Epithelial cell of prostate (primary cell): ENCODE data around the gene ATP5ME.
"Not testable (repeated sequence)": the region's sequence is repeated elsewhere in the genome, so short reads cannot be mapped to it uniquely, and the experiment has no call there.

Source experiments
- DNase-seq: peaks from one replicate; pipeline ENCODE4 v3.0.0-alpha.2; 2011; ENCODE audit warnings: low read depth, low spot score
- H3K27ac ChIP-seq: fragments of 450-650 bp; 2 replicates; pipeline ENCODE4 v1.5.1; 2017; ENCODE audit warnings: mild to moderate bottlenecking

Gene ATP5ME

DNA sequence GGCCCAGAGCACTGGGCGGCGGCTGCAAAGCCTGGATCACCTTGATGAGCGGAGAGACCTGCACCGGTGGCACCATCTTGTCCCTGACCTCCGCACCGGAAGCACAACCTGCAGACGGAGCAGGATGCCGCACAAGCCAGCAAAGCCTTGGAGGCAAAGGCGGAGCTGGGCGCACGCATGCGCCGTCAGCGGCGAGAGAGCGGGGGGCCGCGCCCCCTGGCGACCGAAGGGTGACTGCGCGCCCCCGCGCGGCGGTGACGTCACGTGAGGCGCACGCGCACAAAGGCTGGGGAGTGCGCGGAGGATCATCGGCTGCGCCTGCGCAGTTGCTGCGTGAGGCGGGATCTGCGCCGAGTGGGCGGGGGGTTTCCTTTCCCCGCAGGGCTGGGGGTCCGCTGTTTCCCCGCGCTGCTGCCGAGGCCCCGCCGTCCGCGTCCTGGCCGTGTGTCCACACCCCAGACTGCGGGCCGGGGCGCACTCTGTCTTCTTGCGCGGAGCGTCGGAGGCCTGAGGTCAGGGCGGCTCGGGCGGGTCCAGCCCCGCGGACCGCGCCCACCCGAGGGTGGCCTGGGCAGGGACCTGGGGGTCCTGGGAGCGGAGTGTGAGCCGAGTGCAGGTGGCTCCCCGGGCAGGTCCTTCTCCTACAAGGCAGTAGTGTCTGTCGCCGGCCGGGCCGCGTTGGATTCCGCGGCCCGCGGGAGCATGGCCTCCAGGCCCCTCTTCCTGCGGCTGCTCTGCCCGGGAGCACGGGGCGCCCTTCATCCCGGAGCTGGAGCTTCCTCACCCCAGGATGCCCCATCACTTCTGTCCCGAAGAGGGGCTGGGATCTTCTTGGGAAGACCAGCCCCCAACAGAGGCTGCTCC is at the start of gene ATP5ME, which contains the start of gene MYL5:
TSS of gene ATP5ME (minus strand) at position 105 of the 864 bp plus-strand sequence. CDS start at position 76, 29 bp downstream.
TSS of gene MYL5 (plus strand) at position 371 of the 864 bp plus-strand sequence. CDS start 3,485 bp downstream, outside the sequence.
- DNase-seq, result peak; percentile 86
- H3K27ac ChIP-seq, result peak within 1 kb of the TSS; percentile 62

GRCh38 chr4:722851-723360 is 48.8 kb upstream of the ATP5ME start:
- DNase-seq, result no peak
- no peak overlapping the region for H3K27ac ChIP-seq

- no peak overlapping the region for H3K27ac ChIP-seq
- no peak for DNase-seq
These were observed 48.2 kb upstream of the ATP5ME start for GRCh38 chr4:722169-722725.

DNA sequence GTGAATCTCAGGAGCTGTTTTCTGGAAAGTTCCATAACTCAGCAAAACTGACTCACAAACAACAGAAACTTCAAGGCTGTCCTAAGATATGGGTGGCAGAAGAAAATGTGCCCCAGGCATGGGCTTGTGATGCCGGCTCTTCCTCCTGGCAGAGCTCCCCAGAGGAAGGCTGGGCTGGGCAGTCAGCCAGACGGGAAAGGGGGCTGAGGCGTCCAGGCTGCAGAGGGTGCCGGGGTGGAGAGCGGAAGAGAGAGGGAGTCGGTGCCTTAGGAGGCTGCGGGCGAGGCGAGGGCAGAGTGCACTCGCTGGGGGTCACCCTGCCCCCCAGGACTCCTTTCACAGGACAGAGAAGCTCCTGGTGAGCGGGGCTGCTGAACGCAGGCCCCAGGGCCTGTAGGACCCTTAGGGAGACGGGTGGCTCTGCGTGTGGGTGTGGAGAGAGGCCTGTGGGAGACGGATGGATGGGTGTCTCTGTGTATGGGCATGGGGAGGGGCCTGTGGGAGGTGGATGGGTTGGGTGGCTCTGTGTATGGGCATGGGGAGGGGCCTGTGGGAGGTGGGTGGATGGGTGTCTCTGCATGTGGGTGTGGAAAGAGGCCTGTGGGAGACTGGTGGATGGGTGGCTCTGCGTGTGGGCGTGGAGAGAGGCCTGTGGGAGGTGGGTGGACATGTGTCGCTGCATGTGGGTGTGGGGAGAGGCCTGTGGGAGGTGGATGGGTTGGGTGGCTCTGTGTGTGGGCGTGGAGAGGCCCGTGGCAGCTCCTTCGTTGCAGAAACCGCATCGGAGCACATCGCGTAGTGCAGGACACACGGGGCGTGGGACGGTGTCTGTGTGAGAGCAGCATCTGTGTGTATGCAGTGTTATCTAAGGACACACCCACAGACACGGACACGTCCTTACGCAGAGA is 47.4 kb upstream of the ATP5ME start:
- peak; percentile 54 for DNase-seq
- H3K27ac ChIP-seq, result peak overlapping the region; percentile 57

DNA sequence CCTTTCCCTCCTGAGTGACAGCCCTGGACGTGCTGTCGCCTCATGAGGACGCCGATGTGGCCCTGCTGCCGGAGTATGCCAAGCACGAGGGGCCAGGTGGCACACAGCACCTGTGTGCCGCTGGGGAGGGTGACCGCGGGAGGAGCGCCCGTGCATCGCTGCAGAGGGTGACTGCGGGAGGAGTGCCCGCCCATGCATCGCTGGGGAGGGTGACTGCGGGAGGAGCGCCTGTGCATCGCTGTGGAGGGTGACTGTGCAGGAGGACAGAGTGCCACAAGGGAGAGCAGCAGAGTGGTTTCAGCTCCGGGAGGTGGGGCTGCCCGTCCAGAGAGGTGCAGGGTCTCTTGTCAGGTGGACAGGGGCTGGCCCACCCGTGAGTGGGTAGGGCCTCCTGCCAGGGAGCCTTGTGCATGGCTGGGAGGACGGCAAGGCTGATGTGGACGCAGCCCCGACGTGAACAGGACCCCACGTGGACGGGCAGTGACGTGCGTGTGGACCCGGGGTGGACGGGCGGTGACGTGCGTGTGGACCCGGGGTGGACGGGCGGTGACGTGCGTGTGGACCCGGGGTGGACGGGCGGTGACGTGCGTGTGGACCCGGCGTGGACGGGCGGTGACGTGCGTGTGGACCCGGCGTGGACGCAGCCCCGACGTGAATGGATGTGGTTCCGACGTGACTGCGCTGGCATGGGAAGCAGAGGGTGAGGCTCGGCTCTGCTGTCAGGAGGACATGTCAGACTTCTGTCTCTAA is 46.2 kb upstream of the ATP5ME start:
- DNase-seq, result no peak
- peak overlapping the region; percentile 57 for H3K27ac ChIP-seq

GRCh38 chr4:718460-718859 is 44.4 kb upstream of the ATP5ME start:
- no peak for DNase-seq
- no peak overlapping the region for H3K27ac ChIP-seq

GRCh38 chr4:717601-718320 is 43.7 kb upstream of the ATP5ME start:
- no peak overlapping the region for H3K27ac ChIP-seq
- DNase-seq, result no peak

GRCh38 chr4:714087-714486 is 40.0 kb upstream of the ATP5ME start:
- no peak overlapping the region for H3K27ac ChIP-seq
- no peak for DNase-seq

GRCh38 chr4:712916-713632 is 39.0 kb upstream of the ATP5ME start:
- H3K27ac ChIP-seq, result no peak overlapping the region

GRCh38 chr4:712093-712492 is 38.0 kb upstream of the ATP5ME start:
- DNase-seq, result no peak
- no peak overlapping the region for H3K27ac ChIP-seq

More at GRCh38 chr4:712916-713632, 39.0 kb upstream of the ATP5ME start:
- no peak for DNase-seq

GRCh38 chr4:710916-711315 is 36.8 kb upstream of the ATP5ME start:
- DNase-seq, result no peak
- H3K27ac ChIP-seq, result no peak overlapping the region

- H3K27ac ChIP-seq, result no peak overlapping the region
- DNase-seq, result no peak
These were observed 36.0 kb upstream of the ATP5ME start for GRCh38 chr4:710116-710515.

DNA sequence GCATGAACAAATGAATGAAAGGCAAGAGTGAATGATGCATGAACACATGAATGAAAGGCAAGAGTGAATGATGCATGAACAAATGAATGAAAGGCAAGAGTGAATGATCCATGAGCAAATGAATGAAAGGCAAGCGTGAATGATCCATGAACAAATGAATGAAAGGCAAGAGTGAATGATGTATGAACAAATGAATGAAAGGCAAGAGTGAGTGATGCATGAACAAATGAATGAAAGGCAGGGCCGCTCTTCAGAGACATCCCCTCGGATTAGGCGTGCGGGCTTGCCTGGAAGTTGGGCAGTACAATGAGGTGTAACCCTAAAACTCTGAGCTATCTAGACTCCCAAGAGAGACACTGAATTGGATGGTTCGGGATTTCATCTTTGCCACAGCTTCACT is 35.3 kb upstream of the ATP5ME start:
- DNase-seq, result no peak
- no peak overlapping the region for H3K27ac ChIP-seq

- H3K27ac ChIP-seq, result no peak overlapping the region
- DNase-seq, result no peak
These were observed 34.5 kb upstream of the ATP5ME start for GRCh38 chr4:708631-708933.

DNA sequence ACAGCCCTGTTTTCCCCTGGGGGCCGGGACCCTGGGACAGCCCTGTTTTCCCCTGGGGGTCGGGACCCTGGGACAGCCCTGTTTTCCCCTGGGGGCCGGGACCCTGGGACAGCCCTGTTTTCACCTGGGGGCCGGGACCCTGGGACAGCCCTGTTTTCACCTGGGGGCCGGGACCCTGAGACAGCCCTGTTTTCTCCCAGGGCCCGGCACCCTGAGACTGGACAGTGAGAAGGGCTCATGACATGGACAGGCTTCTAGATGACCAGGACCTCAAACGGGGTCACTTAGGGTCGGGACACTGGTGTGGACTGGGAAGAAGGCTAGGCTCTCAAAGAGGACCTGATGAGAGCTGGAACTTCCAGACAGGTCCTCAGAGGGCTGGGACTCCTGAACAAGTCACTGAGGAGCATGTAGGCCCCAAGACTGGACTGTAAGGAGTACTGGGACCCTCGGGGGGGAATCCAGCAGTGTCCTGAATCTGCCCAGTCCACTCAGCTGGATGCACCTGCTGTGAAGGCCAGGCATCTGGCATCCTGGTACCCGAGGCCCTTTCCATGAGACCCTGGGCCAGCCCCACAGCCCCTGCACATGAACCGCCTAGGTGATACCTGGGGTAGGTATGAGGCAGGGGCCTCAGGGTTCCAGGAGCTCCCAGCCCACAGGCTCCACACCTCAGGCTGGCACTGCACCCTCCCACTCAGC is 34.0 kb upstream of the ATP5ME start:
- DNase-seq, result no peak
- no peak overlapping the region for H3K27ac ChIP-seq

DNA sequence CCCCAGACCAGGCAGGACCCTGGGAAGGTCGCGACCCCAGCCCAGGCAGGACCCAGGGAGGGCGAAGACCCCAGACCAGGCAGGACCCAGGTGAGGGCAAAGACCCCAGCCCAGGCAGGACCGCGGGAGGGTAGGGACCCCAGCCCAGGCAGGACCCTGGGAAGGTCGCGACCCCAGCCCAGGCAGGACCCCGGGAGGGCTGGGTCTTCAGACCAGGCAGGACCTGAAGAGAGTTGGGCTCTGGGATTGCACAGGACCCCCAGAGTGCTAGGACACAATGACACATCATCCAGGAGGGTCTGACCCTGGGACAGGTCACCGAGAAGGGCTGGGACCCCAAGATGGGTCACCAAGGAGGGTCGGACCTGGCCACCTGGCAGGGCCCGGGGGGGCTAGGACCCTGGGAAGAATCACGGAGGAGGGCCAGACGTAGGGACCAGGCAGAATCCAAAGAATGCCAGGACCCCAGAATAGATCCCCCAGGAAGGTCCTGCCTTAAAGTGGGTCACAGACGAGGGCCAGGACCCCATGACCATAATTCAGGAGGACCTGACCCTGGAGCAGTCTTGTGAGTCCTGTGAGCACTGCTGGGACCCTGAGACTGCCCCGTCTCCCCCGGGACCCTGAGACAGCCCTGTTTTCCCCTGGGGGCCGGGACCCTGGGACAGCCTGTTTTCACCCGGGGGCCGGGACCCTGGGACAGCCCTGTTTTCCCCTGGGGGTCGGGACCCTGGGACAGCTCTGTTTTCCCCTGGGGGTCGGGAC is 32.9 kb upstream of the ATP5ME start:
- no peak for DNase-seq
- no peak overlapping the region for H3K27ac ChIP-seq

GRCh38 chr4:706083-706633 is 32.1 kb upstream of the ATP5ME start:
- DNase-seq, result not testable (repeated sequence)
- H3K27ac ChIP-seq, result peak overlapping the region; percentile 33
